GM20000 (cell line): ENCODE data around the gene CNST.

Experiments used
- DNase-seq: peaks from one replicate; pipeline ENCODE4 v3.0.0; 2012; ENCODE audit warnings: low spot score
- CTCF ChIP-seq: IDR thresholded peaks from 2 replicates; pipeline ENCODE4 v1.5.1; 2012; ENCODE audit warnings: mild to moderate bottlenecking, control low read depth; ENCODE audit errors: extremely low read depth, missing control alignments

The CNST gene

GRCh38 chr1:246639732-246640131 lies 73.5 kb downstream of the CNST start:
- no peak for TF ChIP-seq CTCF
- no peak for DNase-seq

- DNase-seq: no peak
- TF ChIP-seq CTCF: no peak
Observed at GRCh38 chr1:246640747-246641146, 74.5 kb downstream of the CNST start.

DNA sequence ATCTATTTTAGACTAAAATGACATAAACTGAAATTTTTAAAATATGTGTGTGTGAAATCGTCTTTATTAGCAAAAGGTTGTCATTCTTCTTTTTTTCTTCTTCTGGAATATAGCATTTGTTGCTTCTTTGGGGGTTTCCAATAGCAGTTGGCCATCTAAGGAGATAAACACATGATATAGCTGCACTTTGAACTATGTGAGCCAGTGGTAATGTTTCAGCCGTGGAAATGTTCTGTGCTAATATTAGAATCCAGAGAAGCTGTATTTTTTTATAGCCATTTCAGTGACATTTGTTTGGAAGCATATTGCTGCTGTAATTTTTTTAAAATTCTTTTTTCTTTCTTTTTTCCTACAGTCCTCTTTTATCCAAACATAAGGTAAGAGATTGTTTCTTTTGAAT lies 75.1 kb downstream of the CNST start:
- TF ChIP-seq CTCF: no peak
- DNase-seq: no peak

DNA sequence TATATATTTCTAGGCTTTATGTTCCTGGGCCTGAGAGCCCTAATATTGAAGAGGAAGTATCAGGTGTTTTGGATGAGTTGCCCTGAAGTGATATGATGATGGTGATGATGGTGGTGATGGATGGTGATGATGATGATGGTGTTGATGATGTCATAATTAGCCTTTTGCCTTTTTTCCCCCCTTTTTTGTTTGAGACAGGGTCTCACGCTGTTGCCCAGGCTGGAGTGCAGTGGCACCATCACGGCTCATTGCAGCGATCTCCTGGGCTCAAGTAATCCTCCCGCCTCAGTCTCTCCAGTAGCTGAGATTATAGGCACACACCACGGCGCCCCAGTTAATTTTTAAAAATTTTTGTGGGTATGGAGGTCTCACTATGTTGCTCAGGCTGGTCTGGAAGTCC lies 76.5 kb downstream of the CNST start:
- DNase-seq: no peak
- no peak for TF ChIP-seq CTCF

- DNase-seq: no peak
- no peak for TF ChIP-seq CTCF
Observed at GRCh38 chr1:246647113-246647512, 80.9 kb downstream of the CNST start.

DNA sequence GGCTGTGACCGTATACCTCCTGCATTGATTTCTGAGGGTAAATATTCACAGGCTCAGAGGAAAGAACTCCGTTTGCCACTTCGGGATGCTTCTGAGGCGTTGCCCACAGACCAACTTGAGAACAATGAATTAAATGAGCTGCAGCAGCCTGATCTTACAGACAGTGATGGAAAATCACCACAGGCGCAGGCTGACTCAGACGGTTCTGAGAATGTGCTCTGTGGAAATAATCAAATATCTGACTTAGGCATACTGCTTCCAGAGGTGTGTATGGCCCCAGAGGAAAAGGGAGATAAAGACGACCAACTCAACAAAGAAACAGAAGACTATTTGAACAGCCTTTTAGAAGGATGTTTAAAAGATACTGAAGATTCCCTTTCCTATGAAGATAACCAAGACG lies 81.3 kb downstream of the CNST start:
- DNase-seq: no peak

GRCh38 chr1:246651012-246651695 lies 84.9 kb downstream of the CNST start:
- no peak for DNase-seq
- TF ChIP-seq CTCF: no peak

More for the DNA sequence above, 81.3 kb downstream of the CNST start:
- TF ChIP-seq CTCF: no peak
